ENCODE data around the gene FBXO36. TPM values are rescaled to one million over a fixed set of nuclear protein-coding genes. Genes with fewer than 3 reads are reported as not detected.

FBXO36 gene
- total and polyA plus RNA-seq, 2 of the 8 experiments (the other 6 are each of a cell fraction or from before 2014, with no cell fraction given), result 3.4 TPM

DNA sequence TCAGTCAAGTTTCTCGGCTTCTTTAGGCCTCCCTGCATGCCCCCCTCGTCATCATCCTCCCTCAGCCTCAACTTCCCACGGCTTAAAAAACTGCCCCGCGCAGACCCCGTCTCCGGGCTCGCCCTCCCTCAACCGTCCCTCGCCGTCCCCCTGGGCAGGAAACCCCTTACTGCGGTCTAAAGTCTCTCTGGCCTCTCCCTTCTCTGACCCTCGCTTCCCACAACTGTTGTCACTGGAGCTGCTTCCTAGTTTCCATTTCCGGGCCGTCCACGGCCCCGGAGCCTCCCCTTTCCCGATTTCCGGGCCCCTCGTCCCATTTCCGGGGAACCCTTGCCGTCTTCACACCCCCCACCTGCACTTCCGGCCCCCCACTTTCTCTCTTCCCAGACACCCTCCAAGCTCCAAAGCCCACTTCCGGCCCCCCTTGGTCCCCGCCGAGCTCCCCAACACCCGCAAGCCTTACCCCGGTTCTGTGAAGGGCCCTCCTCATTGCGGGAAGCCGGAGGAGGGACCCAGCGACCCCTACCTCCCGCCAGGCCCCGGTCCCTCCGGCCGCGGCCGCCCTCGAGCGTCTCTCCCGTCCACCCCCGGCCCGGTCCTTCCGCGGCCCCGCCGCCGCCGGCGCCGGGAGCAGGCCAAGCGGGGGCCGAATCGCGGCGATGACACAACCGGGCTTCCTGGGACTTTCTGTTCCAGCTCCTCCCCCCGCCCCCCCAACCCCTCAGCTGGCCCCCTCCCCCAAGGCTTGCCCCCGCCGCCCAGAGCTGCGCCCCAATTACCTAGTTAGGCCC, 1.0 kb upstream of the FBXO36 start:
- Histone ChIP-seq H3K23ac (ENCODE audit: insufficient read length) (no peak overlapping the region), H2BK20ac (ENCODE audit: low read length) (no peak overlapping the region), H2AFZ (ENCODE audit: low read length) (no peak overlapping the region), H2AK5ac (ENCODE audit: low read depth, low read length) (no peak overlapping the region), H3K56ac (replicated peaks; ENCODE audit: insufficient read length, low read depth, low read length) (peak overlapping the region; percentile 86), H4K8ac (ENCODE audit: extremely low read depth, insufficient read depth, low read length) (peak overlapping the region; percentile 85; the same call in 1 of the 2 replicates), H3K27ac (ENCODE audit: low read depth, low read length) (peak overlapping the region; percentile 60; the same call in 1 of the 2 replicates), H3K4me1 (replicated peaks in 1 of 4; ENCODE audit: control insufficient read depth in 3 of 4, insufficient read depth in 4 of 4, low read length in 3 of 4) (peaks cover 0 to 6% (median 2%) of the 10 kb centered on the region in 4 experiments; a peak in 1 of 7 replicates), H2BK12ac (ENCODE audit: low read depth, low read length) (no peak overlapping the region), H3K4me3 (ENCODE audit: extremely low read depth in 1 of 4, insufficient read depth in 2 of 4, low read depth in 3 of 4, low read length in 4 of 4) (peak overlapping the region; percentile 81 to 100 (median 86)), H3K14ac (ENCODE audit: insufficient read length) (no peak overlapping the region), H2BK15ac (ENCODE audit: low read length) (no peak overlapping the region), H4K20me1 (replicated peaks in 1 of 2; ENCODE audit: control insufficient read depth in 1 of 2, insufficient read depth in 2 of 2, low read length in 2 of 2) (peaks cover 5 to 7% of the 10 kb centered on the region in 2 experiments), H3K9ac (replicated peaks in 1 of 4; ENCODE audit: extremely low read depth in 1 of 4, low read depth in 3 of 4, low read length in 3 of 4) (peak overlapping the region in 3 of 4 experiments; percentile 41 to 75 (median 42); a peak in 6 of 7 replicates), H3K4me2 (ENCODE audit: insufficient read depth in 1 of 2, low read depth in 2 of 2, low read length in 2 of 2) (peak overlapping the region; percentile 89 to 93), H2BK120ac (replicated peaks; ENCODE audit: low read depth, low read length) (no peak overlapping the region), H2BK5ac (ENCODE audit: low read depth, low read length) (no peak overlapping the region), H3K79me1 (ENCODE audit: low read depth, low read length) (no peaks in the 10 kb centered on the region), H3K79me2 (ENCODE audit: control insufficient read depth in 1 of 2, insufficient read depth in 2 of 2, low read length in 2 of 2) (peaks cover 22 to 62% of the 10 kb centered on the region in 2 experiments), H3K9me3 (ENCODE audit: insufficient read depth in 2 of 2, low read depth in 1 of 2, low read length in 1 of 2) (no peaks in the 10 kb centered on the region), H3K23me2 (ENCODE audit: low read depth, low read length) (peaks cover 8% of the 10 kb centered on the region; the same call in 1 of the 2 replicates), H3K27me3 (replicated peaks in 1 of 4; ENCODE audit: control insufficient read depth in 3 of 4, extremely low read depth in 1 of 4, insufficient read depth in 3 of 4, low read length in 3 of 4) (no peaks in the 10 kb centered on the region), H4K5ac (ENCODE audit: insufficient read length, low read depth, low read length) (peak overlapping the region; percentile 61), H3K36me3 (ENCODE audit: control insufficient read depth in 2 of 4, insufficient read depth in 4 of 4, low read length in 3 of 4) (peaks cover 0 to 4% (median 0%) of the 10 kb centered on the region in 4 experiments; a peak in 1 of 8 replicates), H3K4ac (replicated peaks; ENCODE audit: insufficient read length, low read depth, low read length) (no peak overlapping the region), H4K91ac (replicated peaks; ENCODE audit: insufficient read length, low read length) (no peak overlapping the region), H3K18ac (ENCODE audit: extremely low read depth, low read length) (no peak overlapping the region; the same call in none of the 2 replicates)
- POLR2A ChIA-PET (ENCODE audit: partially characterized antibody), result interaction anchor here (0.8 to 1.3 kb wide), 5 partner anchors 11 to 160 kb away, joined by 3 read pairs; no protein-coding TSS in a partner anchor
- FAIRE-seq (no peak), DNase-seq (ENCODE audit: low read depth in 1 of 2, low spot score in 2 of 2) (peak in 1 of 2 experiments; percentile 76)
- 0% methylated on average over 26 of the region's 60 CpGs; no CpG with 5 or more reads in 1 of the 2 experiments for WGBS, 2 experiments (ENCODE audit: extremely low coverage in 1 of 2, insufficient coverage in 1 of 2, insufficient read length in 1 of 2, insufficient replicate concordance in 2 of 2, low coverage in 1 of 2, low lambda C conversion rate in 2 of 2, missing lambda C conversion rate in 1 of 2)
- CTCF ChIA-PET (ENCODE audit: partially characterized antibody), result interaction anchor here (0.6 to 1.2 kb wide), 2 partner anchors 10 to 124 kb away, joined by 3 to 4 read pairs; no protein-coding TSS in a partner anchor
- no peak for TF ChIP-seq SP4 (IDR thresholded peaks at IDR 0.05; ENCODE audit: low read length)
- TF ChIP-seq RFX5 (IDR thresholded peaks at IDR 0.05; ENCODE audit: borderline replicate concordance, low read depth, low read length), result no peak
- TF ChIP-seq E2F6 (IDR thresholded peaks at IDR 0.05), result no peak
- TF ChIP-seq JUND (IDR thresholded peaks at IDR 0.05; ENCODE audit: low read length), result no peak
- TF ChIP-seq NRF1 (IDR thresholded peaks at IDR 0.05; ENCODE audit: low read depth, low read length), result no peak
- TF ChIP-seq POLR2AphosphoS5 (IDR thresholded peaks at IDR 0.05; ENCODE audit: low read depth, low read length), result no peak
- no peak for TF ChIP-seq TBP (IDR thresholded peaks at IDR 0.05; ENCODE audit: low read depth, low read length)
- no peak for TF ChIP-seq EP300 (IDR thresholded peaks at IDR 0.05; ENCODE audit: borderline replicate concordance in 1 of 2, low read depth in 2 of 2, low read length in 2 of 2)
- TF ChIP-seq, protein P1, sequence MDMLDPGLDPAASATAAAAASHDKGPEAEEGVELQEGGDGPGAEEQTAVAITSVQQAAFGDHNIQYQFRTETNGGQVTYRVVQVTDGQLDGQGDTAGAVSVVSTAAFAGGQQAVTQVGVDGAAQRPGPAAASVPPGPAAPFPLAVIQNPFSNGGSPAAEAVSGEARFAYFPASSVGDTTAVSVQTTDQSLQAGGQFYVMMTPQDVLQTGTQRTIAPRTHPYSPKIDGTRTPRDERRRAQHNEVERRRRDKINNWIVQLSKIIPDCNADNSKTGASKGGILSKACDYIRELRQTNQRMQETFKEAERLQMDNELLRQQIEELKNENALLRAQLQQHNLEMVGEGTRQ (IDR thresholded peaks at IDR 0.05; ENCODE audit: low read length), result no peak
- TF ChIP-seq BCL11A (IDR thresholded peaks at IDR 0.05; ENCODE audit: low read depth in 2 of 2, low read length in 2 of 2), result no peak
